Transverse colon (tissue), 4 donors: Measurements from ENCODE around the gene REL.

Source experiments
- CTCF ChIP-seq, 5 experiments: fragments of 200-600 bp in 3 of 5; fragments of 450-650 bp in 2 of 5; sonication (generic) in 3 of 5; IDR thresholded peaks; 1 replicate in 2 of 5; 2 replicates in 3 of 5; pipeline ENCODE4 v1.5.1; 2016 to 2017; ENCODE audit warnings: antibody characterized with exemption in 5 of 5, inconsistent platforms in 3 of 5, mild to moderate bottlenecking in 2 of 5, moderate library complexity in 1 of 5
- POLR2AphosphoS5 ChIP-seq, 3 donors: sonication (generic); formaldehyde crosslinking; IDR thresholded peaks; one replicate each; pipeline ENCODE4 v1.6.1; 2016; ENCODE audit warnings: antibody characterized with exemption in 3 of 3

- TF ChIP-seq CTCF (IDR thresholded peaks at IDR 0.05) (no peak), POLR2AphosphoS5 (IDR thresholded peaks at IDR 0.05) (no peak)
Measured at GRCh38 chr2:60974652-60975051, 93.3 kb downstream of the REL start.
